Activated naive CD4-positive, alpha-beta T cell treated with anti-CD3 and anti-CD28 coated beads, Interleukin-2, amount 50 U/mL, for 72 hours (primary cell): ENCODE measurements around the gene TAS2R1. TPM values are rescaled to one million over a fixed set of nuclear protein-coding genes. Genes with fewer than 3 reads are reported as not detected.

Experiments used
- total RNA-seq, 2 donors: library from RNA; stranded (reverse); gene quantifications; one replicate each; pipeline ENCODE4 v1.2.3, GENCODE V29; 2022

Gene TAS2R1
- total RNA-seq, 2 donors from 2014 or later: not detected

Other genes starting within 250 kb of the TAS2R1 start
- not detected for gene SEMA5A, start 84.3 kb downstream of the TAS2R1 start, total RNA-seq